GM18502 (cell line): ENCODE results near the gene ZNF630.
"Not testable (repeated sequence)": the region's sequence is repeated elsewhere in the genome, so short reads cannot be mapped to it uniquely, and the experiment has no call there.

ENCODE experiments used
- ATAC-seq: cut with Tn5 transposase; IDR thresholded peaks from one replicate; pipeline ENCODE4 v1.9.1; 2021; ENCODE audit warnings: mild to moderate bottlenecking; ENCODE audit not compliant: unreplicated experiment, poor library complexity

Gene ZNF630

DNA sequence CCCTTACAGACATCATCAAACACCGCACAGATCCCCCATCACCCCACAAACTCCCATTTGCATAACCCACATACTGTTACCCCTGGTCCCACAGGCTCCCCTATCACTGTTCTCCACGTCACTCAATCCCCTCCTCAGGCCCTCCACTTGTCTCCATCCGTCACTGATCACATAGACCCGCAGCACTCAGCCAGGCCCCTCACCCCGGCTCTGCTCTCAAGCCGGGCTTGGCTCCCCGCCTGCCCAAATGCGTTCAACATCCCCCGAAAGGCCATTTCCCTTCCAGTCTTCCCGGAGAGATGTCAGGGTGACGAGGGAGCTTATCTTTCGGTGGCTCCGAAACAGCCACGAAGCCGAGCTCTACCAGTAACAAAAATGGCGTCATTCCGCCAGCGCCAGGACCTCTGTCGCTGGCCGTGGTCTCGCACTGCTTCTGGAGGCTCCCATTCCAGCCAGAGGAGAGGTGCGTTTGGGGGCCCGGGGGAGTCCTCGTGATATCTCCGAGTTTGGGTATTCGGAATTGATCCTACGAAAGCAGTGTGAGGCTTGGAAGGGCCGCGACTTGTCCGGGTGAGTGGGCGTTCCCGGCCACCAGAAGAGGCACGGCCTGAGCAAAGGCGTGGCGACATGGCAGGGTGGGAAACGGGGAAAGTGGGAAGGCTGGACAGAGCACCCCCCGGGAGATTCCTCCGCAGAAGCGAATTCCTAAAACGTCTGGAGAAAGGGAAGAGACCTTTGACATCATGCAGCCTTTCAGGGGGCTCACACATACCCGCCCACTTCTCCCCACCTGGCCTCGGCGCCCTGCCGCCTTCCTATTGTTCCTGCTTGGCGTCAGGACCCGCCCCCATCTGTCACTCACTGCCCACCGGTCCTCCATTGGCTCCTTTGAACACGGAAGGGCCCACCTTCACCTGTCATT is at the start of gene ZNF630:
ZNF630 (minus strand) TSS at position 577 of the 922 bp plus-strand sequence. CDS start 4,754 bp downstream, outside the sequence.
- ATAC-seq, result peak; percentile 88

GRCh38 chrX:48107717-48108116 is 36.3 kb upstream of the ZNF630 start:
- ATAC-seq, result no peak

- no peak for ATAC-seq
Observed at GRCh38 chrX:48102874-48103374, 31.5 kb upstream of the ZNF630 start.

- no peak for ATAC-seq
Observed at GRCh38 chrX:48101443-48101842, 30.0 kb upstream of the ZNF630 start.

DNA sequence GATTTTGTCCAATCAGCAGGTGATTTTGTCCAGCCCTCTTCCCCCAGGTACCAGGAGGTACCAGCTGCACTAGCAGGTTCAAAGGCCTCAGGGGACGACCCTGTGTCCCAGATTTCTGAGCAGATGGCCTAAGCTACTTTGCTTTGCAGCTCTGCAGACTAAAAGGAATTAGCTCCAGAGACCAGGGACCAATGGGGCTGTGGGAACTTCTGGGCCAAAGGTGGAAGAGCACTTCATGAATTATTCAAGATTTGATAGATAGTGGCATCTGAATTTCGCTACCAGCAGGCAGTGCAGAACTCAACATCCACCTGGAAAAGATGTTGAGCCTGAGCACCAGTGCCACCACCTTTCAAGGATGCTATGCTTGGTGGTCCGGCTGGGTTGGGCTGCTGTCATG is 21.1 kb upstream of the ZNF630 start:
- ATAC-seq, result not testable (repeated sequence)

GRCh38 chrX:48090123-48090522 is 18.7 kb upstream of the ZNF630 start:
- no peak for ATAC-seq

GRCh38 chrX:48086082-48086481 is 14.6 kb upstream of the ZNF630 start:
- no peak for ATAC-seq

- ATAC-seq, result no peak
Observed at GRCh38 chrX:48083706-48084105, 12.3 kb upstream of the ZNF630 start.

DNA sequence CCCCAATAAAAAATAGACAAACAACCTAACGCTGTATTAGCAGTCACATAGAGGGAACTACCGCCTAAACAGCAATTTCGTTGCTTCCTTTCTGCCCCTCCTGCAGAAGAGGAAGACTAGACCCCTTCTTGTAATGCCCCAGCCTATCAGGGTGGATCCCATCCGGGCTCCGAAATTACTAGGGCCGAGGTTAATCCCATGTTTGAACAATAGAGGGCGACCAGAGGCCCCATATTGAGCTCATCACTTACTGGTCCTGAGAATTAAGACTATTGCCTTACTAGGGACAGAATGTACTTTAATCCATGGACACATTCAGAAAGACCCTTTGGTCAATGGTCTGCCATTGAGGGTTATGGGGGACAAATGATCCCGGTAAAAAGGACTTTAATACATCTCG is 11.8 kb upstream of the ZNF630 start:
- peak; percentile 79 for ATAC-seq

GRCh38 chrX:48076343-48076742 is 4.9 kb upstream of the ZNF630 start:
- ATAC-seq, result no peak

DNA sequence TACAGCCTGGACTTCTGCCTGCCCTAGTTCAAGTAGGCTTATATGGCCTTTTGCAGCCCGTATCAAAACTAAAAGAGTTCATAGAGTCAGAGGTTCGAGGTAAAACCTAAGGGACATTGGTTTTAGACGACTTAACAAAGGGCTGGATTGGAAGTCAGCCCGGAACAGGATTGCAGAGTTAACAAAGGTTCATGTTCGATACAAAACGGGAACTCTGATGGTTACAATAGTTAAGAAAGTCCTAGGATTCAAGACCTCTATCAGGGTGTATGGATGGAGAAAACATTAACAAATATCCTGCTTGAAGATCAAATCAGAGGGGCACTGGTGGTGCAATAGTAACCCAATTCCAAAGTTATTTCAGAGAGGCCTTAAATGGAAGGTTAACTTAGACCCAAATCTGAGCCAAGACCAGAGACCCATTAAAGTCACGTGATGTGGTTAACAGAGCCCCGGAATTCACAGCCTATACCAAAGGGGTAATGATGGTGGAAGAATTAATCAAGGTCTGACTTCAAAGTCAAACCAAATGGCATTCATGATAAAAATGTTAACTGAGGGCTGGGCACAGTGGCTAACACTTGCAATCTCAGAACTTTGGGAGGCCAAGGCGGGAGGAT is 656 bp upstream of the ZNF630 start:
- no peak for ATAC-seq

GRCh38 chrX:48068096-48068887 is 3.1 kb downstream of the ZNF630 start:
- ATAC-seq, result no peak

DNA sequence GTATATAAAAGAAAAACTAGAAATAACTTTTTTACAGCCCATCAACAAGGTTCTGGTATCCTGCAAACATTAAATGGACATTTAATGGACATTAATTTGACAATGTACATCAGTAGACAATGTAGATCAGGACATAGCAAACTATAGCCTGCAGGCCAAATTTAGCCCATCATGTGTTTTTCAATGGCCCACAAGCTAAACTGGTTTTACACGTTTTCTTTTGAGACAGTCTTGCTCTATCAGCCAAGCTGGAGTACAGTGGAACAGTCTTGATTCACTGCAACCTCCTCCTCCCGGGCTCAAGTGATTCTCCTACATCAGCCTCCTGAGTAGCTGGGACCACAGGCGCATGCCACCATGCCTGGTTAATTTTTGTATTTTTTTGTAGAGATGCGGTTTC is 7.2 kb downstream of the ZNF630 start:
- ATAC-seq, result no peak

- ATAC-seq, result no peak
Observed at GRCh38 chrX:48059296-48059639, 12.2 kb downstream of the ZNF630 start.

DNA sequence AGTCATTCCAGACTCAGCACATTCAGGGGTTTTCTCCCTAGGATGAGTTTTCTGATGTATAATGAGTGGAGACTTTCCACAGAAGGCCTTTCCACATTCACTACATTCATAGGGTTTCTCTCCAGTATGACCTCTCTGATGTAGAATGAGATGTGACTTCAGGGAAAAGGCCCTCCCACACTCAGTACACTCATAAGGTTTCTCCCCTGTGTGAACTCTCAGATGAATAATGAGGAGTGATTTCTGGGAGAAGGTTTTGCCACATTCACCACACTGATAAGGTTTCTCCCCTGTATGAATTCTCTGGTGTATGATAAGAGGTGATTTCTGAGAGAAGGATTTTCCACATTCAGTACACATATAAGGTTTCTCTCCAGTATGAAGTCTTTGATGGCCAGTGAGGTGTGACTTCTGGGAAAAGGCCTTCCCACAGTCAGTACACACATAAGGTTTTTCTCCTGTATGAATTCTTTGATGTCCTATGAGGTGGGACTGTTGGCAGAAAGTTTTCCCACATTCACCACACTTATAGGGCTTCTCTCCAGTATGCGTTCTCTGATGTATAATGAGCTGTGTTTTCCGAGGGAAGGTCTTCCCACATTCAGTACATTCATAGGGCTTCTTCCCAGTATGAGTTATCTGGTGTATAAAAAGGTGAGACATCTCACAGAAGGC is 12.7 kb downstream of the ZNF630 start:
- no peak for ATAC-seq

GRCh38 chrX:48046846-48047245 is 24.6 kb downstream of the ZNF630 start:
- ATAC-seq, result no peak

DNA sequence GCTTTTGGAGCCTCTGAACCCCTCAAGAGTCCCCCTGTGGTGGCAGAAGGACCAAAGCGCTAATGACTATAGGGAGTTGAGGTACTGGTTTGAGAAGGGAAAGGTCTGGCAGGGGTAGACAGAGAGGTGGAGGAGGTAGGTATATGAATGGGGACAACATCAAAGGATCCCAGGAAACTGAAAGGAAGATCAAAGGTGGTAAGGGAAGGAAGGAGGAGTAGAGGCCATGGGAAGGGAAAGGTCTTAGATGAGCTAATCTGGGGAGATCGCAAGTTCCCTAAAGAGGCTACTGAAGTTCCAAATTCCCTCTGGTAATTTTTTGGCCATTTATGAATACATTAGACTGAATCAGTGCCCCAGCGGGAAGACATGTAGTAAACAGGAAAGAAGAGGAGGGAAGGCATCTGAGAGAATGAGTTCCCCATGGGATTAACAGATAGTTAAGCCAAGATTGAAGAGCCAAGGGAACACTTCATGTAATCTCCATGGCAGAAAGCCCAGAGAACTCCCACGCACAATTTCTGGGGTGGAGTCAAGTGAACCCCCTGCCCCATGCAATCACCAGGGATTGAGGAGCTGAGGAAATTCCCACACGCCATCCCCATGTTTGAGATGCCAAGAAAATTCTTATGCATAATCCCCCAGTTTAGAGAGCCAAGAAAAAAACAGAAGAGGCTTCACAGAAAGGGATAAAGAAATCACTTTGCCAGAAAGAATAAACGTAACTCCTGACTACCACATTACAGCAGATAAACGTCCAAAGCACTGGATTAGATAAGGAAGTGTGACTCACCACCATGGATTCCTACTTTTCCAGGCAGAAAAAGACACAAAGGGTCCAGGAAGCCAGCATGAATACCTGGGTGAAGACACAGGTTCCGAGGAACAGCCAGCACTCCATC is 25.8 kb downstream of the ZNF630 start:
- ATAC-seq, result no peak

- ATAC-seq, result no peak
Observed at GRCh38 chrX:48043056-48043455, 28.4 kb downstream of the ZNF630 start.

GRCh38 chrX:48035891-48036290 is 35.5 kb downstream of the ZNF630 start:
- ATAC-seq, result no peak
